ENCODE data around the gene DIS3L2. TPM values are rescaled to one million over a fixed set of nuclear protein-coding genes. Genes with fewer than 3 reads are reported as not detected.
"Not testable (repeated sequence)": the region's sequence is repeated elsewhere in the genome, so short reads cannot be mapped to it uniquely, and the experiment has no call there.

The DIS3L2 gene
- total RNA-seq, 1 donor from 2014 or later, result 32.2 TPM

- DNase-seq (ENCODE audit: extremely low spot score in 2 of 2), result no peak
These were observed 22.5 kb upstream of the DIS3L2 start for GRCh38 chr2:231939022-231939421.

DNA sequence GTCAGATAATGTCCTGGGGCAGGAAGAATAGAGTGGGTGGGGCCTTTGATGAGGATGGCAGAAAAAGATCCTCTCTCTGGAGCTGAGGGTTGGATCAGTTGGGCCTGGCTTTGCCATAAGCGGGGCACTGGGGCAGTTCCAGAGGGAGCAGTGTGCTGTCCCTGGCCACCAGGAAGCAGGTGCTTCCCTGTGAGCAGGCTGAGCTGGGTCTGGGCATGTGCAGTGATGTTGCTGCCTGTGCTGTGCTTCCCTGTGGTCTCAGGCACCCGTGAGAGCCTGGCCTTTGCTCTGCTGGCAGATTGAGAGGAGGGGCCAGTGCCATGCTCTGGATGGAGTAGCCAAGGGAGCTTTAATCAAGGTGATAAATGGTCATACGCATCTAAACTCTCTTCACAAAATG is 20.7 kb upstream of the DIS3L2 start:
- no peak for DNase-seq (ENCODE audit: extremely low spot score in 2 of 2)
- no peak overlapping the region for H3K27ac ChIP-seq
- TF ChIP-seq POLR2AphosphoS5 (IDR thresholded peaks at IDR 0.05; ENCODE audit: insufficient read depth in 1 of 2, low read depth in 1 of 2) (no peak), POLR2A (IDR thresholded peaks at IDR 0.05) (no peak)
- TF ChIP-seq, protein P1, sequence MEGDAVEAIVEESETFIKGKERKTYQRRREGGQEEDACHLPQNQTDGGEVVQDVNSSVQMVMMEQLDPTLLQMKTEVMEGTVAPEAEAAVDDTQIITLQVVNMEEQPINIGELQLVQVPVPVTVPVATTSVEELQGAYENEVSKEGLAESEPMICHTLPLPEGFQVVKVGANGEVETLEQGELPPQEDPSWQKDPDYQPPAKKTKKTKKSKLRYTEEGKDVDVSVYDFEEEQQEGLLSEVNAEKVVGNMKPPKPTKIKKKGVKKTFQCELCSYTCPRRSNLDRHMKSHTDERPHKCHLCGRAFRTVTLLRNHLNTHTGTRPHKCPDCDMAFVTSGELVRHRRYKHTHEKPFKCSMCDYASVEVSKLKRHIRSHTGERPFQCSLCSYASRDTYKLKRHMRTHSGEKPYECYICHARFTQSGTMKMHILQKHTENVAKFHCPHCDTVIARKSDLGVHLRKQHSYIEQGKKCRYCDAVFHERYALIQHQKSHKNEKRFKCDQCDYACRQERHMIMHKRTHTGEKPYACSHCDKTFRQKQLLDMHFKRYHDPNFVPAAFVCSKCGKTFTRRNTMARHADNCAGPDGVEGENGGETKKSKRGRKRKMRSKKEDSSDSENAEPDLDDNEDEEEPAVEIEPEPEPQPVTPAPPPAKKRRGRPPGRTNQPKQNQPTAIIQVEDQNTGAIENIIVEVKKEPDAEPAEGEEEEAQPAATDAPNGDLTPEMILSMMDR (IDR thresholded peaks at IDR 0.05), result no peak
- H3K9me3 ChIP-seq, result no peaks in the 10 kb centered on the region
- intact Hi-C loops (cut with DNase I), result no loop called here
- H3K36me3 ChIP-seq, result no peaks in the 10 kb centered on the region
- no peak overlapping the region for H3K4me3 ChIP-seq
- no peaks in the 10 kb centered on the region for H3K4me1 ChIP-seq
- no peaks in the 10 kb centered on the region for H3K27me3 ChIP-seq

More at GRCh38 chr2:231939022-231939421, 22.5 kb upstream of the DIS3L2 start:
- Histone ChIP-seq H3K9me3 (no peaks in the 10 kb centered on the region), H3K27me3 (no peaks in the 10 kb centered on the region), H3K27ac (no peak overlapping the region), H3K36me3 (no peaks in the 10 kb centered on the region), H3K4me3 (no peak overlapping the region), H3K4me1 (no peaks in the 10 kb centered on the region)
- intact Hi-C loops (cut with DNase I), result no loop called here
- TF ChIP-seq POLR2A (IDR thresholded peaks at IDR 0.05) (no peak), POLR2AphosphoS5 (IDR thresholded peaks at IDR 0.05; ENCODE audit: insufficient read depth in 1 of 2, low read depth in 1 of 2) (no peak)
- TF ChIP-seq, protein P1 (IDR thresholded peaks at IDR 0.05), result no peak

- H3K4me1 ChIP-seq, result no peaks in the 10 kb centered on the region
- H3K4me3 ChIP-seq, result no peak overlapping the region
- no peaks in the 10 kb centered on the region for H3K27me3 ChIP-seq
- no peak overlapping the region for H3K27ac ChIP-seq
- no peak for TF ChIP-seq POLR2A (IDR thresholded peaks at IDR 0.05)
- TF ChIP-seq, protein P1 (IDR thresholded peaks at IDR 0.05), result no peak
- TF ChIP-seq POLR2AphosphoS5 (IDR thresholded peaks at IDR 0.05; ENCODE audit: insufficient read depth in 1 of 2, low read depth in 1 of 2), result no peak
- no peaks in the 10 kb centered on the region for H3K9me3 ChIP-seq
- no peaks in the 10 kb centered on the region for H3K36me3 ChIP-seq
- no peak for DNase-seq (ENCODE audit: extremely low spot score in 2 of 2)
- intact Hi-C loops (cut with DNase I), result no loop called here
These were observed 19.8 kb upstream of the DIS3L2 start for GRCh38 chr2:231941673-231942072.

GRCh38 chr2:231942180-231942579 is 19.3 kb upstream of the DIS3L2 start:
- Histone ChIP-seq H3K27me3 (no peaks in the 10 kb centered on the region), H3K36me3 (no peaks in the 10 kb centered on the region), H3K27ac (no peak overlapping the region), H3K9me3 (no peaks in the 10 kb centered on the region), H3K4me3 (no peak overlapping the region), H3K4me1 (no peaks in the 10 kb centered on the region)
- TF ChIP-seq POLR2AphosphoS5 (IDR thresholded peaks at IDR 0.05; ENCODE audit: insufficient read depth in 1 of 2, low read depth in 1 of 2) (no peak), POLR2A (IDR thresholded peaks at IDR 0.05) (no peak)
- TF ChIP-seq, protein P1 (IDR thresholded peaks at IDR 0.05), result no peak
- intact Hi-C loops (cut with DNase I), result no loop called here
- no peak for DNase-seq (ENCODE audit: extremely low spot score in 2 of 2)

DNA sequence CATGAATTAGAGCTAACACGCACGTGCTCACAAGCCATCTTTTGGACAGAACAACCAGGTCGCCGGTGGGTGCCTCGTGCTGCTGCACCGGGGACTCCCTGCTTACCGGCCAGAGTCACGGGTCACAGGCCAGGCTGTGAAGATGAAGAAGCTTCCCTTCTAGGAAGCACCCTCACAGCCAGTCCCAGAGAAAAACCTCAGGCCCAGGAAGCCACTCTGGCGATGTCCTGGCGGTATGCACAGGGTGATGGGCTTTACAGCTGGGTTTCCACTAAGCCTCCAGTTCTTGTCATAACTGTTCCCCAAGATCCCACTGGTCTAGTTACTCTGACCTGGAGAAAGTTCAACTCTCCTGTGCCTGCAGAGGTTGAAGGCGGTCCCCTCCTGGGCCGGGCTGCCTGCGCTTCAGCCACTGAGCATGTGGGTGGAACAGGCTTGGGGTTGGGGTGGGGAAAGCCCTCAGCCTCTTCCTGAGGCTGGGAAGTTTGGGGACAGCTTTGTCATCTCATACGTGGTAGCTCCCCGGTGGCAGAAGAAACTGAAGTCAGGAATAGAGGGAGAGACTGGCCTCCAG is 15.2 kb upstream of the DIS3L2 start:
- Histone ChIP-seq H3K27ac (no peak overlapping the region), H3K36me3 (no peaks in the 10 kb centered on the region), H3K4me1 (no peaks in the 10 kb centered on the region), H3K9me3 (no peaks in the 10 kb centered on the region), H3K4me3 (no peak overlapping the region), H3K27me3 (no peaks in the 10 kb centered on the region)
- TF ChIP-seq POLR2A (IDR thresholded peaks at IDR 0.05) (no peak), POLR2AphosphoS5 (IDR thresholded peaks at IDR 0.05; ENCODE audit: insufficient read depth in 1 of 2, low read depth in 1 of 2) (no peak)
- TF ChIP-seq, protein P1 (IDR thresholded peaks at IDR 0.05), result no peak
- intact Hi-C loops (cut with DNase I), result no loop called here
- no peak for DNase-seq (ENCODE audit: extremely low spot score in 2 of 2)

DNA sequence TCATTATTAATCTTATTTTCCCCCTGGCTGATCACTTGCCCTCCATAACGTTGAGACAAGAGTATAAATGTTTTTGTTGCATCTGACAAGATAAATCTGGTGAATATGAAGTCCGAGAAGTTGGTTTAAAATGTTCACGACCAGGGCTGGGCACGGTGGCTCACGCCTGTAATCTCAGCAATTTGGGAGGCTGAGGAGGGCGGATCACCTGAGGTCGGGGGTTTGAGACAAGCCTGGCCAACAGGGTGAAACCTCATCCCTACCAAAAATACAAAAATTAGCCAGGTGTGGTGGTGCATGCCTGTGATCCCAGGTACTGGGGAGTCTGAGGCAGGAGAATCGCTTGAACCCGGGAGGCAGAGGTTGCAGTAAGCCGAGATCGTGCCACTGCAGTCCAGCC is 14.4 kb upstream of the DIS3L2 start:
- intact Hi-C loops (cut with DNase I); H3K9me3 ChIP-seq; H3K4me3 ChIP-seq; DNase-seq (ENCODE audit: extremely low spot score in 2 of 2); H3K27me3 ChIP-seq; H3K27ac ChIP-seq; H3K4me1 ChIP-seq; H3K36me3 ChIP-seq: not testable (repeated sequence)
